ENCODE data around the gene FARP1.
A peak's percentile ranks its signal among the peaks of the same experiment; 100 is the strongest.

Gene FARP1

DNA sequence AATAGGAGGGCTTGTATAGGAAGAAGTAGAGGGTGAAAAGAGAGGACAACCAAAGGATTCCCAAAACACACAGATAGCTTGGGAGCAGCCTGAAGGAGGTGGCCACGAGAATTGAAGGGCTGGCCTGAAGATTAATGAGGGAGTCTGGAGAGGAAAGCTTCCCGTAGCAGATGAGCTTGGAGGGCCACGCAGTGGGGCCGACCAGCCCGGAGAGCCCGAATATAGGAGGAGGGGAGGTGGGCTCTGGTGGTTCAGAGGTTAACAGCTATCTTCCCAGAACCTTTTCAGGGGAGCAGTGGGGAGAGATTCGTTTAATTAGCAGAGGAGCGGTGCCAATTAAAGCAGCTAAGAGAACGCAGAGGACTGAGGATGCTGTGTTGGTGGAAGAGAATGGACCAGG, 279.2 kb downstream of the FARP1 start:
- H3K9me3 ChIP-seq (ENCODE audit: severe bottlenecking) = no peaks in the 10 kb centered on the region
- no peak overlapping the region for H3K27ac ChIP-seq (ENCODE audit: poor library complexity, severe bottlenecking)
- DNase-seq (ENCODE audit: low spot score) = no peak
- no peaks in the 10 kb centered on the region for H3K27me3 ChIP-seq (ENCODE audit: insufficient read depth, poor library complexity, severe bottlenecking)
- H3K36me3 ChIP-seq (ENCODE audit: low read depth) = 0 out of 2 replicates have a peak, but pooled peaks cover 3% of the 10 kb centered on the region
- ATAC-seq (ENCODE audit: low read depth) = no peak
- no peak overlapping the region for H3K4me3 ChIP-seq (ENCODE audit: severe bottlenecking)
- no peak for TF ChIP-seq CTCF (IDR thresholded peaks at IDR 0.05; ENCODE audit: poor library complexity, severe bottlenecking)
- H3K4me1 ChIP-seq (ENCODE audit: insufficient read depth, poor library complexity, severe bottlenecking) = no peaks in the 10 kb centered on the region

GRCh38 chr13:98423417-98423816, 280.5 kb downstream of the FARP1 start:
- no peak for ATAC-seq (ENCODE audit: low read depth)
- DNase-seq (ENCODE audit: low spot score) = no peak
- H3K27me3 ChIP-seq (ENCODE audit: insufficient read depth, poor library complexity, severe bottlenecking) = no peaks in the 10 kb centered on the region

GRCh38 chr13:98427331-98427995, 284.6 kb downstream of the FARP1 start:
- Histone ChIP-seq H3K27ac (ENCODE audit: poor library complexity, severe bottlenecking) (no peak overlapping the region), H3K9me3 (ENCODE audit: severe bottlenecking) (no peaks in the 10 kb centered on the region), H3K27me3 (ENCODE audit: insufficient read depth, poor library complexity, severe bottlenecking) (no peaks in the 10 kb centered on the region), H3K36me3 (ENCODE audit: low read depth) (0 out of 2 replicates have a peak, but pooled peaks cover 6% of the 10 kb centered on the region), H3K4me1 (ENCODE audit: insufficient read depth, poor library complexity, severe bottlenecking) (no peaks in the 10 kb centered on the region), H3K4me3 (ENCODE audit: severe bottlenecking) (no peak overlapping the region)
- TF ChIP-seq CTCF (IDR thresholded peaks at IDR 0.05; ENCODE audit: poor library complexity, severe bottlenecking) = no peak
- no peak for ATAC-seq (ENCODE audit: low read depth)
- DNase-seq (ENCODE audit: low spot score) = no peak

More at GRCh38 chr13:98423417-98423816, 280.5 kb downstream of the FARP1 start:
- H3K36me3 ChIP-seq (ENCODE audit: low read depth) = 0 out of 2 replicates have a peak, but pooled peaks cover 3% of the 10 kb centered on the region
- no peaks in the 10 kb centered on the region for H3K4me1 ChIP-seq (ENCODE audit: insufficient read depth, poor library complexity, severe bottlenecking)
- no peaks in the 10 kb centered on the region for H3K9me3 ChIP-seq (ENCODE audit: severe bottlenecking)
- H3K4me3 ChIP-seq (ENCODE audit: severe bottlenecking) = no peak overlapping the region
- no peak overlapping the region for H3K27ac ChIP-seq (ENCODE audit: poor library complexity, severe bottlenecking)
- no peak for TF ChIP-seq CTCF (IDR thresholded peaks at IDR 0.05; ENCODE audit: poor library complexity, severe bottlenecking)

- no peaks in the 10 kb centered on the region for H3K4me1 ChIP-seq (ENCODE audit: insufficient read depth, poor library complexity, severe bottlenecking)
- DNase-seq (ENCODE audit: low spot score) (peak; percentile 16), ATAC-seq (ENCODE audit: low read depth) (no peak)
- TF ChIP-seq CTCF (IDR thresholded peaks at IDR 0.05; ENCODE audit: poor library complexity, severe bottlenecking) = no peak
- no peaks in the 10 kb centered on the region for H3K9me3 ChIP-seq (ENCODE audit: severe bottlenecking)
- H3K4me3 ChIP-seq (ENCODE audit: severe bottlenecking) = no peak overlapping the region
- H3K27ac ChIP-seq (ENCODE audit: poor library complexity, severe bottlenecking) = no peak overlapping the region
- 0 out of 2 replicates have a peak, but pooled peaks cover 6% of the 10 kb centered on the region for H3K36me3 ChIP-seq (ENCODE audit: low read depth)
- no peaks in the 10 kb centered on the region for H3K27me3 ChIP-seq (ENCODE audit: insufficient read depth, poor library complexity, severe bottlenecking)
Observed at GRCh38 chr13:98428256-98428966, 285.5 kb downstream of the FARP1 start.

Measured in RWPE2 (cell line).